GM21737 (cell line): ENCODE measurements around the gene LAMA5.

Experiments used
- ATAC-seq: cut with Tn5 transposase; IDR thresholded peaks from one replicate; pipeline ENCODE4 v1.9.1; 2021; ENCODE audit warnings: mild to moderate bottlenecking, moderate library complexity; ENCODE audit not compliant: unreplicated experiment

LAMA5 gene

DNA sequence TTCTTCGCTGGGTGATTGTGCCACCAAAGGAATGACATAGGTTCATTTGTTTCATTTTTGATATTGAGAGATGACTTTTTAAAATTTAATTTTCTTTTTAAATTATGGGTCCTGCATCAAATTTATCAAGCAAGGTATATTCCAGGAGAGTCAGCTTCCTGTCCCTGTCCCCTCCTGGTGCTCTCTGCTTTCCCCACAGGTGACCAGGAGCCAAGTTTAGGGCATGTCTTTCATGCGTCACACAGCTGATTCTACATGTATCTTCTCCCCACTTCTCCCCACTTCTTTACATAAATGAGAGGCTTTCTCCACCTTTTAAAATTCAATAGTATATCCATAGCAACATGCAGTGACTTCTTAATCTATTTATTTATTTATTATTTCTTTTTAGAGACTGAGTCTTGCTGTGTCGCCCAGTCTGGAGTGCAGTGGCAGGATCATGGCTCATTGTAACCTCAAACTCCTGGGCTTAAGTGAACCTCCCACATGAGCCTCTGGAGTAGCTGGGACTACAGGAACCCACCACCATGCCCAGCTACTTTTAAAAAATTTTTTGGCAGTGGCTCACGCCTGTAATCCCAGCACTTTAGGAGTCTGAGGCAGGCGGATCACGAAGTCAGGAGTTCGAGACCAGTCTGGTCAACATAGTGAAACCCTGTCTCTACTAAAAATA is 98.7 kb downstream of the LAMA5 start:
- ATAC-seq = no peak

DNA sequence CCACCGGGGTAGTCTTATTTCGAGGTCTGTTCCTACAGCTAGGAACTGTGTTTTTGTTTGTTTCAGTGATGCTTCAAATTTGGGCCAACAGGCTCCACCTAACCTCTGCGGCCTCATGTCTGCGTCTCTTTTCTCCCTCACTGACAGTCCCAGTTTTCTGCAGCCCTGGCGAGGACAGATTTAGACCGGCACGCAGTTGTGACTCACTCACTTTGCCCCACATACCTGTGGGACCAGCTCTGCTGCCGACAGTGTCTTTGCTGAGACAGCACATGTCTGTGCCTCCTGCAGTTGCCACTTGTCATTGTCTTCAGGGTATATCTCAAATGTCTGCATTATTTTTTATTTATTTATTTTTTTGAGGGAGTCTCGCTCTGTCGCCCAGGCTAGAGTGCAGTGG is 99.6 kb downstream of the LAMA5 start:
- no peak for ATAC-seq

GRCh38 chr20:62266851-62267250 is 100.3 kb downstream of the LAMA5 start:
- no peak for ATAC-seq

DNA sequence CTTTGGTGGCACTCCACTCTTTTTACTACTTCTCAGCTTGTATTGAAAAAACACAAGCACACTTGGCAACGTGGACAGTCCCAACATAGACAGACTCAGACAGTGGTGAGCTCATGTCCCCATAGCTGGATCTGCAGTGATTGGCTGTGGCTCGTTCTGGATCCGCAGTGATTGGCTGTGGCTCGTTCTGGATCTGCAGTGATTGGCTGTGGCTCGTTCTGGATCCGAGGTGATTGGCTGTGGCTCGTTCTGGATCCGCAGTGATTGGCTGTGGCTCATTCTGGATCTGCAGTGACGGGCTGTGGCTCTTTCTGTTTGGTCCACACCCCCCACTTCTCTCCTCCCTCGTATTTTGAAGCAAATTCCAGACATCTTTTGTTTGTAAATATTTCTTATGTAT is 100.8 kb downstream of the LAMA5 start:
- ATAC-seq = no peak

DNA sequence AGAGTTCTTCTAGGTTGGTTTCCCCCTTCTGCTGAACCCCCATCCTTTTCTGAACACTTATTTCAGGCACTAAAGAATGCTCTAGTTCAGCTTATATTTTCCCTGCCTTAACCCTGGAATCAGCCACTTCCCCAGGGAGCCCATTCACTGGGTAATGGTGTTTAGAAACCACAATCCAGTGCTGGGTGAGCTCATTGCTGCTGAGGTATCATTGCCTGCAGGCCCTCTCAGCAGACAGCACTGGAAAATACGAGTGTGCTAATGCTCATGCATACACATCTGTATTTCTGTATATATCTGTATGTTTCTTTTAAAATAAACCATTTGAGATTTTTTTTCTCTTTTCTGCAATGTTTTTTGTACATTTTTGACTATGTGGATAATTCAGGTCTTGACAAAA is 101.7 kb downstream of the LAMA5 start:
- no peak for ATAC-seq

DNA sequence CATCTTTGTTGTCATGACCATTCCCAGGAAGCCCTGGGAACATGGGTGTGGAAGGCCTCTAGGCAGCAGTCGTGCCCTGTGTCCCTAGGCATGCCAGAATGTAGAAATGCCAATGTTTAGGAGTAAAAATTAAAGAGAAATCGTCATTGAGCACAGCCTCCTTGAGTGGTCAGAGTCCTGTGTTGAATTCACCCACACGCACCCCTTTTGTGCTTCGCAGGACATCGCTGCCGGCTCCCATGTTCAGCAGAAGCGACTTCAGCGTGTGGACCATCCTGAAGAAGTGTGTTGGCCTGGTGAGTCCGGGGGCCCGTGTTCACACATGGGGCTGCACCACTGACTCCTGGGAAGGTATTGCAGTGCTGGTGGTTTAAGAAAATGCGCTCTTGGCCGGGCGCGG is 103.7 kb downstream of the LAMA5 start:
- no peak for ATAC-seq

- no peak for ATAC-seq
These were observed 105.0 kb downstream of the LAMA5 start for GRCh38 chr20:62262064-62262463.

GRCh38 chr20:62259294-62259565 is 107.9 kb downstream of the LAMA5 start:
- ATAC-seq = no peak
